HepG2 (cell line): Measurements from ENCODE around the gene MRPS35. TPM values are rescaled to one million over a fixed set of nuclear protein-coding genes. Genes with fewer than 3 reads are reported as not detected.

Source experiments
- ATF1 ChIP-seq: IDR thresholded peaks from 2 replicates; pipeline ENCODE4 v1.6.1; 2016; ENCODE audit warnings: mild to moderate bottlenecking, control low read depth
- ATF7-NPFF ChIP-seq: sonication (generic); formaldehyde crosslinking; IDR thresholded peaks from 2 replicates; pipeline ENCODE4 v1.8.1; 2023; ENCODE audit warnings: mild to moderate bottlenecking, low read depth, missing genetic modification reagents, moderate library complexity
- CBX2 ChIP-seq, 2 experiments: fragments of 200-600 bp in 1 of 2; sonication (generic); formaldehyde crosslinking in 1 of 2; IDR thresholded peaks; 2 replicates each; pipeline versions ENCODE4 v1.7.0 to v1.8.1; 2018 to 2022; ENCODE audit warnings: low read depth in 2 of 2, low read length in 1 of 2, mild to moderate bottlenecking in 1 of 2, missing genetic modification reagents in 1 of 2
- FLYWCH1 ChIP-seq: sonication (generic); formaldehyde crosslinking; IDR thresholded peaks from 2 replicates; pipeline ENCODE4 v1.8.1; 2023; ENCODE audit warnings: mild to moderate bottlenecking, missing genetic modification reagents
- HNF1B ChIP-seq: sonication (generic); formaldehyde crosslinking; IDR thresholded peaks from 2 replicates; pipeline ENCODE4 v1.5.1; 2020; ENCODE audit warnings: mild to moderate bottlenecking, moderate library complexity, missing genetic modification reagents
- JARID2 ChIP-seq: sonication (generic); formaldehyde crosslinking; IDR thresholded peaks from 2 replicates; pipeline ENCODE4 v1.8.1; 2023; ENCODE audit warnings: missing genetic modification reagents, inconsistent platforms; ENCODE audit not compliant: insufficient replicate concordance
- KAT7 ChIP-seq: IDR thresholded peaks from 2 replicates; pipeline ENCODE4 v1.6.1; 2018; ENCODE audit warnings: borderline replicate concordance, missing compliant biosample characterization
- MEIS1 ChIP-seq: sonication (generic); formaldehyde crosslinking; IDR thresholded peaks from 2 replicates; pipeline ENCODE4 v1.9.0; 2021; ENCODE audit warnings: mild to moderate bottlenecking, missing genetic modification reagents, moderate library complexity, borderline replicate concordance
- NR1H2 ChIP-seq: sonication (generic); formaldehyde crosslinking; IDR thresholded peaks from 2 replicates; pipeline ENCODE4 v1.8.1; 2022; ENCODE audit warnings: low read depth, missing genetic modification reagents, borderline replicate concordance
- PHF21A ChIP-seq: sonication (generic); formaldehyde crosslinking; IDR thresholded peaks from 2 replicates; pipeline ENCODE4 v1.5.0; 2020; ENCODE audit warnings: mild to moderate bottlenecking, missing genetic modification reagents
- PITX1 ChIP-seq: sonication (generic); formaldehyde crosslinking; IDR thresholded peaks from 2 replicates; pipeline ENCODE4 v1.5.1; 2020; ENCODE audit warnings: mild to moderate bottlenecking, missing genetic modification reagents
- RNF2 ChIP-seq: fragments of 450-650 bp; conservative IDR thresholded peaks from 2 replicates; pipeline ENCODE4 v1.6.1; 2016; ENCODE audit warnings: low read depth
- SNRNP70 ChIP-seq: fragments of 200-400 bp; formaldehyde crosslinking; IDR thresholded peaks from 2 replicates; pipeline ENCODE4 v1.6.1; 2017; ENCODE audit warnings: mild to moderate bottlenecking, low read depth, low read length, moderate library complexity
- STAT5B ChIP-seq: sonication (generic); formaldehyde crosslinking; IDR thresholded peaks from 2 replicates; pipeline ENCODE4 v1.4.0; 2020; ENCODE audit warnings: missing genetic modification reagents
- THYN1 ChIP-seq: sonication (generic); formaldehyde crosslinking; IDR thresholded peaks from 2 replicates; pipeline ENCODE4 v1.8.1; 2023; ENCODE audit warnings: low read depth, mild to moderate bottlenecking, moderate library complexity, missing genetic modification reagents, borderline replicate concordance
- XBP1 ChIP-seq: sonication (generic); formaldehyde crosslinking; IDR thresholded peaks from 2 replicates; pipeline ENCODE4 v1.5.0; 2020; ENCODE audit warnings: missing genetic modification reagents
- ZBTB38 ChIP-seq: sonication (generic); formaldehyde crosslinking; IDR thresholded peaks from 2 replicates; pipeline ENCODE4 v1.5.1; 2020; ENCODE audit warnings: mild to moderate bottlenecking, missing genetic modification reagents
- ZBTB7A ChIP-seq: sonication (generic); formaldehyde crosslinking; IDR thresholded peaks from 2 replicates; pipeline ENCODE4 v1.8.0; 2022; ENCODE audit warnings: mild to moderate bottlenecking, missing genetic modification reagents
- ZNF138 ChIP-seq: sonication (generic); formaldehyde crosslinking; IDR thresholded peaks from 2 replicates; pipeline ENCODE4 v1.5.0; 2020; ENCODE audit warnings: mild to moderate bottlenecking, low read depth, missing genetic modification reagents
- ZNF292 ChIP-seq: sonication (generic); formaldehyde crosslinking; IDR thresholded peaks from 2 replicates; pipeline ENCODE4 v1.8.1; 2022; ENCODE audit warnings: mild to moderate bottlenecking, low read depth, missing genetic modification reagents, borderline replicate concordance
- ZNF333 ChIP-seq: sonication (generic); formaldehyde crosslinking; IDR thresholded peaks from 2 replicates; pipeline ENCODE4 v1.4.0; 2020; ENCODE audit warnings: mild to moderate bottlenecking, missing genetic modification reagents, borderline replicate concordance
- ZNF75D ChIP-seq: sonication (generic); formaldehyde crosslinking; IDR thresholded peaks from 2 replicates; pipeline ENCODE4 v1.8.1; 2023; ENCODE audit warnings: missing genetic modification reagents, mild to moderate bottlenecking, borderline replicate concordance
- ZNF766 ChIP-seq: sonication (generic); formaldehyde crosslinking; IDR thresholded peaks from 2 replicates; pipeline ENCODE4 v1.5.0; 2020; ENCODE audit warnings: missing genetic modification reagents, borderline replicate concordance
- ZSCAN25 ChIP-seq: sonication (generic); formaldehyde crosslinking; IDR thresholded peaks from 2 replicates; pipeline ENCODE4 v1.8.0; 2022; ENCODE audit warnings: mild to moderate bottlenecking, missing genetic modification reagents
- polyA plus RNA-seq, 8 experiments: library from polyadenylated mRNA; depleted of rRNA in 3 of 8; stranded (reverse) in 7 of 8; unstranded in 1 of 8; fragments of >200 nt; fragmentation: Illumina TruSeq in 4 of 8; extraction: Trizol in 4 of 8; gene quantifications; 2 replicates each; pipeline versions ENCODE4 v1.2.1 to v1.2.3, GENCODE V29; 2011 to 2016; ENCODE audit warnings: low read depth in 4 of 8, missing spikeins in 1 of 8, mixed read lengths in 1 of 8; ENCODE audit not compliant: insufficient read depth in 1 of 8
- total RNA-seq, 5 experiments: library from RNA; depleted of rRNA; stranded (reverse); fragments of >200 nt; fragmentation: Illumina TruSeq; extraction: Trizol; gene quantifications; 2 replicates each; pipeline ENCODE4 v1.2.3, GENCODE V29; 2016; ENCODE audit warnings: low read depth in 1 of 5
- TF ChIP-seq, protein P1 (sequence below): sonication (generic); formaldehyde crosslinking; IDR thresholded peaks from 2 replicates; pipeline ENCODE4 v1.5.0; 2020; ENCODE audit warnings: missing genetic modification reagents
- TF ChIP-seq, protein P2 (sequence below): sonication (generic); formaldehyde crosslinking; conservative IDR thresholded peaks from 2 replicates; pipeline ENCODE4 v1.8.0; 2022; ENCODE audit warnings: low read depth, missing genetic modification reagents

MRPS35 gene
- total and polyA plus RNA-seq, 2 of the 13 experiments (the other 11 are each of a cell fraction or from before 2014, with no cell fraction given): 63.4 to 104 TPM

GRCh38 chr12:27779920-27780611 lies 69.4 kb downstream of the MRPS35 start, which contains the start of the genes KLHL42 and MANSC4 (continued):
- no peak for TF ChIP-seq ZNF138 (CRISPR knock-in tag)
- no peak; the same call in 1 of the 2 replicates for TF ChIP-seq ZBTB38 (CRISPR knock-in tag)
- TF ChIP-seq THYN1 (CRISPR knock-in tag): no peak
- no peak; the same call in 1 of the 2 replicates for TF ChIP-seq PHF21A (CRISPR knock-in tag)
- no peak for TF ChIP-seq NR1H2 (CRISPR knock-in tag)
- no peak; the same call in none of the 2 replicates for TF ChIP-seq KAT7
- TF ChIP-seq MEIS1: no peak
- 0 out of 2 replicates have a peak, but pooled peaks have one; percentile 51 for TF ChIP-seq XBP1
- TF ChIP-seq ATF1 (CRISPR knock-in tag): no peak
- no peak for TF ChIP-seq ZBTB7A
- no peak; the same call in 1 of the 2 replicates for TF ChIP-seq ZNF75D (CRISPR knock-in tag)
- no peak for TF ChIP-seq CBX2 (IDR thresholded peaks at IDR 0.05; ENCODE audit: low read depth, low read length)
- 0 out of 2 replicates have a peak, but pooled peaks have one; percentile 41 for TF ChIP-seq CBX2 (CRISPR knock-in tag; IDR thresholded peaks at IDR 0.05; ENCODE audit: low read depth)
- TF ChIP-seq ZNF292 (CRISPR knock-in tag): no peak
- no peak for TF ChIP-seq SNRNP70
- TF ChIP-seq, protein P1, sequence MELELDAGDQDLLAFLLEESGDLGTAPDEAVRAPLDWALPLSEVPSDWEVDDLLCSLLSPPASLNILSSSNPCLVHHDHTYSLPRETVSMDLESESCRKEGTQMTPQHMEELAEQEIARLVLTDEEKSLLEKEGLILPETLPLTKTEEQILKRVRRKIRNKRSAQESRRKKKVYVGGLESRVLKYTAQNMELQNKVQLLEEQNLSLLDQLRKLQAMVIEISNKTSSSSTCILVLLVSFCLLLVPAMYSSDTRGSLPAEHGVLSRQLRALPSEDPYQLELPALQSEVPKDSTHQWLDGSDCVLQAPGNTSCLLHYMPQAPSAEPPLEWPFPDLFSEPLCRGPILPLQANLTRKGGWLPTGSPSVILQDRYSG (CRISPR knock-in tag): no peak
- no peak for TF ChIP-seq HNF1B (CRISPR knock-in tag)
- no peak; the same call in 1 of the 2 replicates for TF ChIP-seq RNF2
- TF ChIP-seq ZNF333: peak; percentile 87; the same call in 1 of the 2 replicates
- TF ChIP-seq FLYWCH1 (CRISPR knock-in tag): no peak
- TF ChIP-seq ATF7-NPFF (CRISPR knock-in tag): no peak; the same call in none of the 2 replicates
- TF ChIP-seq, protein P2, sequence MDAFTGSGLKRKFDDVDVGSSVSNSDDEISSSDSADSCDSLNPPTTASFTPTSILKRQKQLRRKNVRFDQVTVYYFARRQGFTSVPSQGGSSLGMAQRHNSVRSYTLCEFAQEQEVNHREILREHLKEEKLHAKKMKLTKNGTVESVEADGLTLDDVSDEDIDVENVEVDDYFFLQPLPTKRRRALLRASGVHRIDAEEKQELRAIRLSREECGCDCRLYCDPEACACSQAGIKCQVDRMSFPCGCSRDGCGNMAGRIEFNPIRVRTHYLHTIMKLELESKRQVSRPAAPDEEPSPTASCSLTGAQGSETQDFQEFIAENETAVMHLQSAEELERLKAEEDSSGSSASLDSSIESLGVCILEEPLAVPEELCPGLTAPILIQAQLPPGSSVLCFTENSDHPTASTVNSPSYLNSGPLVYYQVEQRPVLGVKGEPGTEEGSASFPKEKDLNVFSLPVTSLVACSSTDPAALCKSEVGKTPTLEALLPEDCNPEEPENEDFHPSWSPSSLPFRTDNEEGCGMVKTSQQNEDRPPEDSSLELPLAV (CRISPR knock-in tag): no peak
- no peak for TF ChIP-seq JARID2 (CRISPR knock-in tag)
- 0 out of 2 replicates have a peak, but pooled peaks have one; percentile 30 for TF ChIP-seq STAT5B
- TF ChIP-seq ZSCAN25 (CRISPR knock-in tag): no peak
- no peak for TF ChIP-seq ZNF766 (CRISPR knock-in tag)
- no peak for TF ChIP-seq PITX1 (CRISPR knock-in tag)
